Measurements from ENCODE around the gene TMPRSS6. TPM values are rescaled to one million over a fixed set of nuclear protein-coding genes. Genes with fewer than 3 reads are reported as not detected.
A peak's percentile ranks its signal among the peaks of the same experiment; 100 is the strongest.

TMPRSS6 gene
- total RNA-seq, 1 donor from 2014 or later = 107 TPM

- ATAC-seq (no peak), DNase-seq (ENCODE audit: low spot score) (no peak)
Observed at GRCh38 chr22:37018086-37018814, 91.3 kb downstream of the TMPRSS6 start.

DNA sequence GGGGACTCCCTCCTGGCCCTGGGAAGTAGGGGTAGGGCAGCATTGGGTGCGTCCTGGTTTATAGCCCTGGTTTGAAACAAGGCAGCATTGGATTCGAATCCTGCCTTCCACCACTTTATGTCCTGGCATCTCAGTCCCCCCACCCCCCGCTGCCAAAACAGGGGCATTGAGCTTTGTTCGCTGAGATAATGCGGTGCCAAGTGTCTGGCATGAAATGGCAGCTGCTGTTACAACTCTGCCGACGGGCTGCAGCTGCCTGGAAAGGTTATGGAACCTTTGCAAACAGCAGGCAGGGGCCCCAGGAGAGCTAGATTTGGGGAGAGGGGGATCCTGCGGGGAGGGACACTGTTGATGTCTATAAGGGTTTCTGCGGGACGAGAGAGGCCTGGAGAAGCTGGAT, 92.2 kb downstream of the TMPRSS6 start:
- DNase-seq (ENCODE audit: low spot score) = peak; percentile 82
- peak; percentile 16 for ATAC-seq

- no peak for DNase-seq (ENCODE audit: low spot score)
Observed at GRCh38 chr22:37016134-37016910, 93.2 kb downstream of the TMPRSS6 start.

DNA sequence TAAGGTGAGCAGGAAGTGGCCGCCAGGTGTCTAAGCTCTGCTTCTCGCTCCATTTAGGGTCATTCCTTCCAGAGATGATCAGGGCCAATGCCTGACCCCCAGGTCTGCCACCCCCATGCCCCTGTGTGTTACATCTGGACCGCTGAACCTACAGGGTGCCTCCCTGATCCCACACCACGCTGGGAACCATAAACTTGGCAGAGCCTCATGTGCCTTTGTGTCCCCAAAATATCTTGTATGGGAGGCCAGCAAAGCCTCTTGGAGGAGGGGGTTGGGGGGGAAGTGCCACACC, 94.0 kb downstream of the TMPRSS6 start:
- DNase-seq (ENCODE audit: low spot score) (no peak), ATAC-seq (no peak)

More at GRCh38 chr22:37016134-37016910, 93.2 kb downstream of the TMPRSS6 start:
- ATAC-seq = no peak

Other genes starting within 250 kb of the TMPRSS6 start
- gene NCF4, start 248.7 kb downstream of the TMPRSS6 start, total RNA-seq = 2.7 TPM
- 1.1 TPM for gene CSF2RB, start 196.1 kb downstream of the TMPRSS6 start, total RNA-seq
- gene TST, start 90.3 kb downstream of the TMPRSS6 start, total RNA-seq = 349 TPM
- gene MPST, start 90.0 kb downstream of the TMPRSS6 start, total RNA-seq = 247 TPM
- 2.0 TPM for gene KCTD17, start 58.0 kb downstream of the TMPRSS6 start, total RNA-seq
- gene IL2RB, start 40.2 kb upstream of the TMPRSS6 start, total RNA-seq = 1.1 TPM
- gene C1QTNF6, start 78.5 kb upstream of the TMPRSS6 start, total RNA-seq = 12.6 TPM
- not detected for gene SSTR3, start 102.8 kb upstream of the TMPRSS6 start, total RNA-seq
- gene RAC2, start 134.6 kb upstream of the TMPRSS6 start, total RNA-seq = 4.5 TPM
- 5.2 TPM for gene CYTH4, start 172.8 kb upstream of the TMPRSS6 start, total RNA-seq

Data from left lobe of liver (tissue), 2 donors.